Ishikawa (cell line): Measurements from ENCODE around the gene RNF121.

Source experiments
- CEBPB ChIP-seq: IDR thresholded peaks from 2 replicates; pipeline ENCODE4 v1.6.1; 2012
- CREB1 ChIP-seq: IDR thresholded peaks from 2 replicates; pipeline ENCODE4 v1.6.1; 2012; ENCODE audit warnings: low read depth
- EGR1 ChIP-seq: IDR thresholded peaks from 2 replicates; pipeline ENCODE4 v1.6.1; 2012
- EP300 ChIP-seq: IDR thresholded peaks from 2 replicates; pipeline ENCODE4 v1.6.1; 2012; ENCODE audit warnings: borderline replicate concordance
- FOXM1 ChIP-seq: IDR thresholded peaks from 2 replicates; pipeline ENCODE4 v1.6.1; 2012; ENCODE audit warnings: low read depth, borderline replicate concordance
- MAX ChIP-seq: IDR thresholded peaks from 2 replicates; pipeline ENCODE4 v1.6.1; 2012
- NFIC ChIP-seq: IDR thresholded peaks from 2 replicates; pipeline ENCODE4 v1.6.1; 2012
- RAD21 ChIP-seq: IDR thresholded peaks from 2 replicates; pipeline ENCODE4 v1.6.1; 2012; ENCODE audit warnings: low read depth
- REST ChIP-seq: IDR thresholded peaks from 2 replicates; pipeline ENCODE4 v1.6.1; 2012; ENCODE audit warnings: low read depth, mild to moderate bottlenecking
- TAF1 ChIP-seq: IDR thresholded peaks from 2 replicates; pipeline ENCODE4 v1.6.1; 2012; ENCODE audit warnings: low read depth, mild to moderate bottlenecking
- TCF12 ChIP-seq: IDR thresholded peaks from 2 replicates; pipeline ENCODE4 v1.6.1; 2012; ENCODE audit warnings: low read depth
- TEAD4 ChIP-seq: IDR thresholded peaks from 2 replicates; pipeline ENCODE4 v1.6.1; 2012
- USF1 ChIP-seq: IDR thresholded peaks from 2 replicates; pipeline ENCODE4 v1.6.1; 2012
- YY1 ChIP-seq: IDR thresholded peaks from 2 replicates; pipeline ENCODE4 v1.6.1; 2012; ENCODE audit warnings: low read depth
- ZBTB7A ChIP-seq: IDR thresholded peaks from 2 replicates; pipeline ENCODE4 v1.6.1; 2012; ENCODE audit warnings: low read depth

The RNF121 gene

GRCh38 chr11:71986131-71986530 is 57.3 kb downstream of the RNF121 start:
- TF ChIP-seq NFIC (no peak), TEAD4 (no peak), MAX (no peak), CREB1 (no peak), CEBPB (no peak), ZBTB7A (no peak), FOXM1 (no peak), REST (no peak), TCF12 (no peak), EGR1 (no peak), YY1 (no peak), EP300 (no peak), RAD21 (no peak)

GRCh38 chr11:71987521-71987920 is 58.7 kb downstream of the RNF121 start:
- TF ChIP-seq CREB1 (no peak), ZBTB7A (no peak), TAF1 (no peak), RAD21 (no peak), CEBPB (no peak), EP300 (no peak), FOXM1 (no peak), YY1 (no peak), TEAD4 (no peak), TCF12 (no peak), USF1 (no peak), MAX (no peak), REST (no peak), NFIC (no peak), EGR1 (no peak)

- TF ChIP-seq NFIC (no peak), USF1 (no peak), TAF1 (no peak), RAD21 (no peak), TCF12 (no peak), CREB1 (no peak), YY1 (no peak), REST (no peak), MAX (no peak), TEAD4 (no peak)
These were observed 59.2 kb downstream of the RNF121 start for GRCh38 chr11:71988050-71988449.

- TF ChIP-seq EP300 (no peak), EGR1 (no peak), REST (no peak), ZBTB7A (no peak), CEBPB (no peak), FOXM1 (no peak), MAX (no peak), YY1 (no peak), TAF1 (no peak), NFIC (no peak), USF1 (no peak), CREB1 (no peak), RAD21 (no peak), TEAD4 (no peak), TCF12 (no peak)
These were observed 61.9 kb downstream of the RNF121 start for GRCh38 chr11:71990701-71991100.
